ENCODE results near the gene LGMN.

LGMN gene

DNA sequence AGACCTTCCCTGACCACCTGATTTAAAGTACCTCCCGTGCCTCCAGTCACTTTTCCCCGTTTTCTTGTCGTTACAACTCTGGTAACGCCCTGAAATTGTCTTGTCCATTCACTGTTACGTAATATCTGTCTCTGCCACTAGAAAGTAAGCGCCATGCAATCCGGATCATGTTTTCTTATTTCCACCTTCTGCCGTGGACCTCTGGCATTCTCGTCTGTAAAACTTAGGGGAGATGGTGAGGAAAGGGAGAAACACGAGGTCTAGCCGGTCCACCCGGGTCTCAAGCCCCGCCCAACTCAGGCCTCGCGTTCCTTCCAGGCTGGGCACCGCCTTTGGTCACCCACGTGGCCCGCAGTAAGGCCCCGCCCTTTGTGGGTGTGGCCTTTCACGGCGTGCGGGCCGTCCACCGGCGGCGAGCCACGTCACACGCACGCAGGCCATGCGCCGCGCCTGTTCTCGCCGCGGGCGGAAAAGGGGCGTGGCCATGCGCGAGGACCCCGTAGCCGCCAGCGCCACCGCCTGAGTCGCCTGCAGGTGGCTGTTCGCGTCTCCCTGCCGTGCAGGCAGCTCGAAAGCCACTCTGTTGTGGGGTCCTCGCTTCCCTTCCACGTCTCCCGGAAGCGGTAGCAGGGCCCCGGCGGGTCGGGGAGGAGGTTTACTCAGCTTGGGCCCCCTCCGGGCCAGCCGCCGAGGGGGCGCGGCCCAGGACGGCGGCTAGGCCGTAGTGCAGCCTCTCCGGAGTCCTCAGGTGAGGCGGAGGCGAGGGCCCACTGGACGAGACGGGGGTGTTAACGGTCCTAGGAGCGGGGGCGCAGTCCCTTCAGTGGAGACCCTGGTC lies 45.5 kb upstream of the LGMN start, which contains the start of gene GOLGA5:
GOLGA5 (plus strand) TSS at position 597 of the 838 bp plus-strand sequence. CDS start 3,133 bp downstream, outside the sequence.
- Histone ChIP-seq H3K4me1 (ENCODE audit: insufficient read depth, low read length) (peaks cover 23% of the 10 kb centered on the region), H3K9ac (ENCODE audit: low read depth, low read length) (peak within 1 kb of the TSS; percentile 92), H3K9me3 (ENCODE audit: insufficient read depth, low read length, severe bottlenecking) (no peaks in the 10 kb centered on the region), H3K4me2 (ENCODE audit: insufficient read depth, low read length) (peak within 1 kb of the TSS; percentile 80), H3K36me3 (ENCODE audit: insufficient read depth, low read length) (peaks cover 24% of the 10 kb centered on the region), H3K27ac (ENCODE audit: low read length) (peak within 1 kb of the TSS; percentile 79), H3K79me2 (ENCODE audit: insufficient read depth, low read length) (peaks cover 37% of the 10 kb centered on the region), H4K20me1 (ENCODE audit: insufficient read depth, low read length) (no peaks in the 10 kb centered on the region), H3K27me3 (ENCODE audit: insufficient read depth, low read length, poor library complexity) (no peaks in the 10 kb centered on the region), H3K4me3 (ENCODE audit: low read depth in 1 of 2, low read length in 2 of 2) (peak within 1 kb of the TSS; percentile 89 to 97), H2AFZ (ENCODE audit: low read depth, low read length) (peak within 1 kb of the TSS; percentile 94)
- DNase-seq (peak; percentile 97), ATAC-seq (ENCODE audit: insufficient read depth, low read depth) (peak; percentile 93)
- TF ChIP-seq, protein P1, sequence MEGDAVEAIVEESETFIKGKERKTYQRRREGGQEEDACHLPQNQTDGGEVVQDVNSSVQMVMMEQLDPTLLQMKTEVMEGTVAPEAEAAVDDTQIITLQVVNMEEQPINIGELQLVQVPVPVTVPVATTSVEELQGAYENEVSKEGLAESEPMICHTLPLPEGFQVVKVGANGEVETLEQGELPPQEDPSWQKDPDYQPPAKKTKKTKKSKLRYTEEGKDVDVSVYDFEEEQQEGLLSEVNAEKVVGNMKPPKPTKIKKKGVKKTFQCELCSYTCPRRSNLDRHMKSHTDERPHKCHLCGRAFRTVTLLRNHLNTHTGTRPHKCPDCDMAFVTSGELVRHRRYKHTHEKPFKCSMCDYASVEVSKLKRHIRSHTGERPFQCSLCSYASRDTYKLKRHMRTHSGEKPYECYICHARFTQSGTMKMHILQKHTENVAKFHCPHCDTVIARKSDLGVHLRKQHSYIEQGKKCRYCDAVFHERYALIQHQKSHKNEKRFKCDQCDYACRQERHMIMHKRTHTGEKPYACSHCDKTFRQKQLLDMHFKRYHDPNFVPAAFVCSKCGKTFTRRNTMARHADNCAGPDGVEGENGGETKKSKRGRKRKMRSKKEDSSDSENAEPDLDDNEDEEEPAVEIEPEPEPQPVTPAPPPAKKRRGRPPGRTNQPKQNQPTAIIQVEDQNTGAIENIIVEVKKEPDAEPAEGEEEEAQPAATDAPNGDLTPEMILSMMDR (IDR thresholded peaks at IDR 0.05; ENCODE audit: borderline replicate concordance, extremely low read depth, low read length, poor library complexity, severe bottlenecking): no peak
- TF ChIP-seq EZH2 (IDR thresholded peaks at IDR 0.05; ENCODE audit: borderline replicate concordance, low read depth, low read length, severe bottlenecking): no peak

- Histone ChIP-seq H3K36me3 (ENCODE audit: insufficient read depth, low read length) (peaks cover 13% of the 10 kb centered on the region), H4K20me1 (ENCODE audit: insufficient read depth, low read length) (no peaks in the 10 kb centered on the region), H2AFZ (ENCODE audit: low read depth, low read length) (peak overlapping the region; percentile 89), H3K4me1 (ENCODE audit: insufficient read depth, low read length) (peaks cover 23% of the 10 kb centered on the region), H3K27ac (ENCODE audit: low read length) (no peak overlapping the region), H3K27me3 (ENCODE audit: insufficient read depth, low read length, poor library complexity) (no peaks in the 10 kb centered on the region), H3K9ac (ENCODE audit: low read depth, low read length) (no peak overlapping the region), H3K9me3 (ENCODE audit: insufficient read depth, low read length, severe bottlenecking) (no peaks in the 10 kb centered on the region), H3K4me2 (ENCODE audit: insufficient read depth, low read length) (0 out of 2 replicates have a peak overlapping the region, but pooled peaks have one; percentile 61), H3K4me3 (ENCODE audit: low read depth in 1 of 2, low read length in 2 of 2) (no peak overlapping the region), H3K79me2 (ENCODE audit: insufficient read depth, low read length) (peaks cover 31% of the 10 kb centered on the region)
- DNase-seq: no peak
- TF ChIP-seq, protein P1 (IDR thresholded peaks at IDR 0.05; ENCODE audit: borderline replicate concordance, extremely low read depth, low read length, poor library complexity, severe bottlenecking): no peak
- TF ChIP-seq EZH2 (IDR thresholded peaks at IDR 0.05; ENCODE audit: borderline replicate concordance, low read depth, low read length, severe bottlenecking): no peak
- no peak for ATAC-seq (ENCODE audit: insufficient read depth, low read depth)
These were observed 44.5 kb upstream of the LGMN start for GRCh38 chr14:92792885-92793284.

- Histone ChIP-seq H3K4me2 (ENCODE audit: insufficient read depth, low read length) (no peak overlapping the region), H3K36me3 (ENCODE audit: insufficient read depth, low read length) (peaks cover 3% of the 10 kb centered on the region; the same call in 1 of the 2 replicates)
These were observed 41.1 kb upstream of the LGMN start for GRCh38 chr14:92789457-92790089.

More at GRCh38 chr14:92789457-92790089, 41.1 kb upstream of the LGMN start:
- Histone ChIP-seq H3K4me1 (ENCODE audit: insufficient read depth, low read length) (peaks cover 8% of the 10 kb centered on the region), H2AFZ (ENCODE audit: low read depth, low read length) (no peak overlapping the region), H3K9ac (ENCODE audit: low read depth, low read length) (no peak overlapping the region), H4K20me1 (ENCODE audit: insufficient read depth, low read length) (no peaks in the 10 kb centered on the region), H3K79me2 (ENCODE audit: insufficient read depth, low read length) (peaks cover 5% of the 10 kb centered on the region), H3K27ac (ENCODE audit: low read length) (no peak overlapping the region), H3K27me3 (ENCODE audit: insufficient read depth, low read length, poor library complexity) (no peaks in the 10 kb centered on the region), H3K4me3 (ENCODE audit: low read depth in 1 of 2, low read length in 2 of 2) (no peak overlapping the region), H3K9me3 (ENCODE audit: insufficient read depth, low read length, severe bottlenecking) (no peaks in the 10 kb centered on the region)
- no peak for TF ChIP-seq EZH2 (IDR thresholded peaks at IDR 0.05; ENCODE audit: borderline replicate concordance, low read depth, low read length, severe bottlenecking)
- TF ChIP-seq, protein P1 (IDR thresholded peaks at IDR 0.05; ENCODE audit: borderline replicate concordance, extremely low read depth, low read length, poor library complexity, severe bottlenecking): no peak
- DNase-seq (no peak), ATAC-seq (ENCODE audit: insufficient read depth, low read depth) (no peak)

All from DND-41 (cell line).